Stimulated activated CD4-positive, alpha-beta T cell treated with anti-CD3 and anti-CD28 coated beads, Interleukin-15, amount 100 ng/mL, for 24 hours (primary cell): ENCODE measurements around the gene KRT86.
"Not testable (repeated sequence)": the region's sequence is repeated elsewhere in the genome, so short reads cannot be mapped to it uniquely, and the experiment has no call there.

Source experiments
- DNase-seq: peaks from one replicate; pipeline ENCODE4 v3.0.0-alpha.2; 2020

The KRT86 gene

GRCh38 chr12:52238916-52239646 is 35.4 kb upstream of the KRT86 start:
- DNase-seq = no peak

DNA sequence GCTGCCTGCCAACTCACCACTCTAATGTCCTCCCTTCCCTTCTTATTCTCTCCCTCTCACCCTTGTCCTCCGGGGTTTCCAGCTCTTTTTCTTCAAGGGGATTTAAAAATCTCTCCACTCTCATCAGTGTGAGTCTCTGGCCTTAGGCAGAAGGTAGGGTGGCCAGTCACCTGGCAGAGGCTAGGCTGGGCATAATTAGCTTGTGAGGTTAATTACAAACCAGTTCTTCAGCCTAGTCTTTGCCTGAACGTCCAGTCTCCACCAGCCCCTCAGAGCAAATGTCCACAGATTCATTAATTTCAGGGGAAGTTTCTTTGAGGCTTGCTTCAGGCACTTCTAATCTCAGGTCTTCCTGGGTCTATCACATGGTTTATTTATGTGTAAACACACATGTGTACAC is 34.7 kb upstream of the KRT86 start:
- no peak for DNase-seq

- not testable (repeated sequence) for DNase-seq
Measured at GRCh38 chr12:52240247-52240646, 34.2 kb upstream of the KRT86 start.

DNA sequence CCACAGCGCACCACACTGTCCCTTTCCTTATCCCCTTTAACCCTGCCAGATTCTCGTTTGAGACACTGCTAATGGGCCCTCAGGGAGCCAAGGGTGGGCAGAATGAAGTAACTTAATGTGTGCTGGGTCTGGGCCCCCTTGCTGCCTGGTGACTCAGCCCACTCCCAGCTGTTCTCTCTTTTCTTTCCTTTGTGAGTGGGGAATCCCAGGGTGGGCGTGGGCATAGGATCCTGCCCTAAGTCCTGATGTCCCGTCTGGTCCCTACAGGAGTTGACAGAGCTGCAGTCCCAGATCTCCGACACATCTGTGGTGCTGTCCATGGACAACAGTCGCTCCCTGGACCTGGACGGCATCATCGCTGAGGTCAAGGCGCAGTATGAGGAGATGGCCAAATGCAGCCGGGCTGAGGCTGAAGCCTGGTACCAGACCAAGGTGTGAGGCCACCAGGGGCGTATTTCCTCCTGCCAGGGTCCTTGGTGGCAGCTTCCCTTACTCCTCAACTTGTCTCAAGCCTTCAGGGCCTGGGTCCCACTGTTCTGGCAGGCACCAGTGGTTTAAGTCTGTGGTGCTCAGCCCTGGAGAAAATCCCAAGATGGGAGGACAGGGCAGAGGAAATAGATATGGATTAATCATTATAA is 33.1 kb upstream of the KRT86 start:
- no peak for DNase-seq

GRCh38 chr12:52242442-52243258 is 31.8 kb upstream of the KRT86 start:
- DNase-seq = no peak

- no peak for DNase-seq
Measured at GRCh38 chr12:52243259-52243855, 31.1 kb upstream of the KRT86 start.

DNA sequence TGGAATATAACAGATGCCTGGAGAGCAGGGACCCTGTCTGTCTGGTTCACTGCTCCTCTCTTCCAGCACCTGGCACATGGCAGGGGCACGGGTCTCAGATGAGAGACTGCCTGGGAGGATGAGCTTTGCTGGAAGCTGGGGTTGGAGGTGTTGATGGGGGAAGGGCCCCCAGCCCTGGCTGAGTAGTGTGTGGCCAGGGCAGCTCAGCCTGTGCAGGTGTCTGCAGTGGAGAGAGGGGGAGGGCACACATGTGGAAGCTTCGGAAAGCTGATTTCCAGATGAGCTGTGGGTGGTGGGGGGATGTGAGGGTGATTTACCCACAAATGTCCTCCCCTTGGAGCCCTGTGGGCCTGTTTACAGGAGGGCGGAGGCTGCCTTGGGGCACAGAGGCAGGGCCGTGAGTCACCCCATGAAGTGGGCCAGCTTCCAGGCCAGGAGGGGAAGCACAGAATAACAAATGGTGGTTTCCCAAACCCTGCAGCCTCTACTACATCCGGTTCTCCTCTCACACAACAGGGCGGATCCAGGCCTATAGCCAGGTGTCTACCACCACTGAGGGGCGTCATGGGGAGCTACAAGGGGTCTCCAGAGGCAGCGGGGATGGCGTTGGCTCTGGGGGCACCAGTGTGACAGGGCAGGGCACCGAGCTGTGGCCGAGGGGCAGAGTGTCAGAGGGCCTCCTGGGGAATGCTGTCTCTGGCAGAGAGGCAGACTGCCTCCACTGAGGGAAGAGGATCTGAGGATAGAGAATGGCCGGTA is 30.4 kb upstream of the KRT86 start:
- DNase-seq = peak; percentile 82

GRCh38 chr12:52244615-52244994 is 29.8 kb upstream of the KRT86 start:
- DNase-seq = no peak

DNA sequence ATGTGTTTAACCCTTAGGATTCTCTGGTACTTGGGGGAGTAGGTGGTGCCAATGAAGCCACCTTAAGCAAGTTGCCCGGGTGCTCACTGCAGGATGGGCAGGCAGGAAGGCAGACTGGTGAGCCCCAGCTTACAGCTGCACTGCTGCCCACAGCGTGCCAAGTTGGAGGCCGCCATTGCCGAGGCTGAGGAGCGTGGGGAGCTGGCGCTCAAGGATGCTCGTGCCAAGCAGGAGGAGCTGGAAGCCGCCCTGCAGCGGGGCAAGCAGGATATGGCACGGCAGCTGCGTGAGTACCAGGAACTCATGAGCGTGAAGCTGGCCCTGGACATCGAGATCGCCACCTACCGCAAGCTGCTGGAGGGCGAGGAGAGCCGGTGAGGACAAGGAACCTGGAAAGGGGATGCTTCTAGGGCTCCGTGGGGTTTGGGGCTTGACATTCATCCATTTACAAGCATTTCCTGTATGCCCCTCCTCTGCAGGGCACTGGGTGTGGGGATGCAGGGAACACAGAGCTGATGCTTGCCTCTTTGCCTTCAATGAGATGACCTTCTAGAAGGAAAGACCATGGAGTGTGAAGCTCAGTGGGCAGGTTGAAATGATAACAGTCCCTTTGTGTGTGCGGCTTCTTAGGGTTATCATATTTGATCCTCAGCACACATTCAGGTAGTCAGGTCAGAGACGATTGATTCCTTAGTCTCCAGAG is 29.0 kb upstream of the KRT86 start:
- no peak for DNase-seq

DNA sequence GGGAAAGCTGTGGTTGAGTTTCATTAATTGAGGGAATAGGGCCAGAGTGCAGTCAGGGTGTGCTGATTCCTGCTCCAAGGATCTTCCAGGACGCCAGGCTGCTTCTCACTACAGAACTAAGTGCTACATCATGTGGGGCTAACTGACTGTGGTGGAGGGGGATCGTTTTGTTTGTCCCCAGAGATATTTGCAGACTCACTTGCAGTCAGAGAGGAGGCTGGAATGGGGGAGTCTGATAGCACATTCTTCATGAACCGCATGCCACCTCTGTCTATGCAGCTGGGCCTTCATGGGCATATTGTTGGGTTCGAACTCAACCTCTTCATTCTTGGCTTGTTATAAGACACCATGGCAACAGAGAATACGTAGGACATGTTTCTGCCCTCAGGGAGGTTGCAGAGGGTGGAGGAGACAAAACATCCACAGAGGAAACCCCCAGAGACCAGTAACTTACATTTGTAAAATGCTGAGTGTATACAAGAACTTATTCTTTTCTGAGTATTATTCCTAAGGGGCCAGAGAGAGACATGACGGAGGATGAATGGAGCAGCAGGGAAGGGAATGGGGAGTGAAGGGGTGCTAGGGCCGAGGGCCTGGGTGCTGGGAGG is 28.4 kb upstream of the KRT86 start:
- DNase-seq = no peak

- DNase-seq = no peak
Measured at GRCh38 chr12:52246720-52247621, 27.5 kb upstream of the KRT86 start.

DNA sequence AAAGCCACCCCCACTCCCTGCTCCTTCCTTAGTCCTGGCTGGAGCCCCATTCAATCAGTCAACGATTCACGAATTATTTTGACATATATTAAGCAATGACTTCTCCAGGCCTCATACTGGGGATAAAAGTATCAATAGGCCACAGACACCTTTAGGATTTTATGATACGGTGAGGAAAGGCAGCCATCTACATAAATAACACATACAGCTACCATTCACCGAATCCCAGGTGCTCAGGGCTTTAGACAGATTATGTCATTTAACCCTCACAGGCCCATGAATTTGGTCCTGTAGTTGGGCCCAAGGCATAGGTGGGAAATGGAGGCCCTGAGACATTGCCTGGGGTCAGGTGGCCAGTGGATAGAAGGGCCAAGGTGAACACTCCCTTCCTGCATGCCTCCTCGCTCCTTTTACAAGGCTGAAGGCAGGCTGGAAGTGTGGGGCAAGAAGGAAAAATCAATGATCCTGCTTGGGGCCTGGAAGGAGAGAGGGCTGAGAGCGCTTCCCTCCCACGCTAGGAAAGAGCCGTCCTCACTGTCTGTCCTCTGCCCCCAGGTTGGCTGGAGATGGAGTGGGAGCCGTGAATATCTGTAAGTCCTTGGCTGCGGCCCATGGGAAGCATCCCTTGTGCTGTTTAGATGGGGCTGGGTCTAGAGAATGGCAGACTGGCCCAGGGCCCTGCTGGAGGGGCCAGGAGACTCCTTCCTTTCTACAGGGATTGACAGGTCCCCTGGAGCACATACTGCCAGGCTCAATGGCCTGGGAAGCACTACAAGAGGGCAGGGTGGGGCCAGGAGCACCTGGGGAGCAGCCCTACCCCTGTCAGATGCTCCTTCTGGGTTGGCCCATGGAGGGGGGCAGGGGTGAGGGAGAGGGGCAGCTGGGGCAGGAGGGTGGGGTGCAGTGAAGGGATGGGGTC is 26.6 kb upstream of the KRT86 start:
- DNase-seq = no peak

DNA sequence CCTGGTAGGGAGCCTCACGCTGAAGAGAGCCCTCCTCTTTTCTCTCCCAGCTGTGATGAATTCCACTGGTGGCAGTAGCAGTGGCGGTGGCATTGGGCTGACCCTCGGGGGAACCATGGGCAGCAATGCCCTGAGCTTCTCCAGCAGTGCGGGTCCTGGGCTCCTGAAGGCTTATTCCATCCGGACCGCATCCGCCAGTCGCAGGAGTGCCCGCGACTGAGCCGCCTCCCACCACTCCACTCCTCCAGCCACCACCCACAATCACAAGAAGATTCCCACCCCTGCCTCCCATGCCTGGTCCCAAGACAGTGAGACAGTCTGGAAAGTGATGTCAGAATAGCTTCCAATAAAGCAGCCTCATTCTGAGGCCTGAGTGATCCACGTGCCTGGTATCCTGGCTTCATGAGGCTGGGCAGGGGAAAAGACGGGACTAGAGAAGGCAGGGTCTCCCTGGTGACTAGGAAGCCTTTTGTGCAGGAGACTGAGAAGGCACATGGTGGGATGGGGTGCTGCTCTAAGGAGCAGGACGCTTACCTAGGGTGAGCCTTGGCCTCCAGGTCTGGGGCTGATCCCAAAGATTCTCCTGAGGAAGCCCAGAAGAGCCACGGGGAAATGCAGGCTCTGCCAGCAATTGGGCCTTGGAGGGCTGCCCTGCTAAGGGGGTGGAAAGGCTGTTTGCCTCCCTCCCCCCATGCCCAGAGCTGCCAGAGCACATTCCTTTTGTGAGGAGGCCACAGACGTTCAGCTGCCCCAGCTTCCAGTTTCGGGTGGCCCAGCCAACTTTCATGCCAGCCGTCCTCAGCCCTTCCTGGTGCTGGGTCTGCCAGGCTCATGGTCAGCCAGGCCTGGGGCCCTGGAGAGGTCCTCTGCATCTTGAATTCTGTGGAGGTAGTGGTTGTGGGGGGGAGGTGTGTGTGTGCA is 25.6 kb upstream of the KRT86 start:
- DNase-seq = no peak

DNA sequence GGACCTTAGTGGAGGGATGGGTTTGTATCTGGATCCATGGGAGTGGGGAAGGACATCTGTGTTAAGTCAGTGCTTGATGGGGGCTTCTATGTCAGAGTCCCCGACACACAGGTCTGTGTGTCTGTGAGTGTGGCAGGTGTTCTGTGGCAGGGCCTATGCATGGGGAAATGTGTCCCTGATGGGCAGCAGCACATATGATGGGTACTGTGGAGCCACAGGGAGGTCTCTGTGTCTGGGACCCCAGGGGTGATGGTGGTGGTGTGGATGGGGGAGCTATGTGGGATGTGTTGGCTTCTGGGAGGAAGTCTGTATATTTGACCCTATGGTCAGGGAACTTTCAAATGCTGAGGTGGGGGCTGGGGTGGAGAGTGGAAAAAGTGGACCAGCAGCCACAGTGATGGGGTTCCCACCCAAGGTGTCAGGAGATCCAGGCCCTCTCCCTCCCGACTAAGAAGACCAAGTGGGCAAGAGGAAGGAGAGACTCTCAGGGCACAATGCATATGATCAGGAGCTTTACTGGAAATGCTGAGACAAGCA is 24.9 kb upstream of the KRT86 start:
- no peak for DNase-seq

GRCh38 chr12:52250048-52250990 is 24.1 kb upstream of the KRT86 start:
- no peak for DNase-seq

GRCh38 chr12:52251367-52252051 is 22.9 kb upstream of the KRT86 start:
- DNase-seq = no peak
